Globus pallidus (tissue), 1 donor: ENCODE measurements around the gene PARP8.
"Not testable (repeated sequence)": the region's sequence is repeated elsewhere in the genome, so short reads cannot be mapped to it uniquely, and the experiment has no call there.

ENCODE experiments used
- DNase-seq: peaks from one replicate; pipeline ENCODE4 v3.0.0-alpha.2; 2015; ENCODE audit warnings: low spot score

Gene PARP8

GRCh38 chr5:50666261-50667022 lies at the start of gene PARP8:
TSS of gene PARP8 (plus strand) at chr5:50666637. CDS start at chr5:50667096, 459 bp downstream.
- DNase-seq: peak; percentile 25

- no peak for DNase-seq
These were observed 42.8 kb upstream of the PARP8 start for GRCh38 chr5:50623666-50624065.

GRCh38 chr5:50634866-50635265 lies 31.6 kb upstream of the PARP8 start:
- DNase-seq: peak; percentile 20

GRCh38 chr5:50637576-50637975 lies 28.9 kb upstream of the PARP8 start:
- DNase-seq: not testable (repeated sequence)

- no peak for DNase-seq
These were observed 19.8 kb upstream of the PARP8 start for GRCh38 chr5:50646591-50646990.

- no peak for DNase-seq
These were observed 18.7 kb upstream of the PARP8 start for GRCh38 chr5:50647726-50648125.

GRCh38 chr5:50653946-50654345 lies 12.5 kb upstream of the PARP8 start:
- no peak for DNase-seq

- no peak for DNase-seq
These were observed 11.2 kb upstream of the PARP8 start for GRCh38 chr5:50655067-50655809.

GRCh38 chr5:50655810-50656205 lies 10.6 kb upstream of the PARP8 start:
- no peak for DNase-seq

- no peak for DNase-seq
These were observed 9.4 kb upstream of the PARP8 start for GRCh38 chr5:50657044-50657443.

- no peak for DNase-seq
These were observed 8.2 kb upstream of the PARP8 start for GRCh38 chr5:50658246-50658645.

GRCh38 chr5:50663636-50664035 lies 2.8 kb upstream of the PARP8 start:
- peak; percentile 45 for DNase-seq

GRCh38 chr5:50665091-50665490 lies 1.3 kb upstream of the PARP8 start:
- DNase-seq: no peak

- peak; percentile 35 for DNase-seq
These were observed 655 bp upstream of the PARP8 start for GRCh38 chr5:50665761-50666202.

GRCh38 chr5:50667023-50667652 lies 701 bp downstream of the PARP8 start:
- DNase-seq: peak; percentile 21

- peak; percentile 33 for DNase-seq
These were observed 1.5 kb downstream of the PARP8 start for GRCh38 chr5:50667653-50668595.

- DNase-seq: not testable (repeated sequence)
These were observed 2.2 kb downstream of the PARP8 start for GRCh38 chr5:50668636-50669035.

GRCh38 chr5:50672663-50673062 lies 6.2 kb downstream of the PARP8 start:
- DNase-seq: no peak

- not testable (repeated sequence) for DNase-seq
These were observed 7.0 kb downstream of the PARP8 start for GRCh38 chr5:50673444-50673843.

- no peak for DNase-seq
These were observed 8.9 kb downstream of the PARP8 start for GRCh38 chr5:50675385-50675784.

- not testable (repeated sequence) for DNase-seq
These were observed 13.1 kb downstream of the PARP8 start for GRCh38 chr5:50679554-50679953.

- DNase-seq: no peak
These were observed 18.3 kb downstream of the PARP8 start for GRCh38 chr5:50684721-50685120.
